Peyer's patch (tissue), 4 donors: ENCODE data around the gene INPP5A.

Experiments
- CTCF ChIP-seq, 6 experiments: fragments of 450-650 bp in 4 of 6; fragments of 200-600 bp in 2 of 6; sonication (generic) in 1 of 6; IDR thresholded peaks; one replicate each; pipeline ENCODE4 v1.5.1; 2017 to 2019; ENCODE audit warnings: antibody characterized with exemption in 6 of 6, mild to moderate bottlenecking in 3 of 6, moderate library complexity in 1 of 6
- POLR2A ChIP-seq, 2 donors: fragments of 450-650 bp; IDR thresholded peaks; one replicate each; pipeline ENCODE4 v1.5.1; 2017; ENCODE audit warnings: antibody characterized with exemption in 2 of 2, mild to moderate bottlenecking in 2 of 2, moderate library complexity in 2 of 2

DNA sequence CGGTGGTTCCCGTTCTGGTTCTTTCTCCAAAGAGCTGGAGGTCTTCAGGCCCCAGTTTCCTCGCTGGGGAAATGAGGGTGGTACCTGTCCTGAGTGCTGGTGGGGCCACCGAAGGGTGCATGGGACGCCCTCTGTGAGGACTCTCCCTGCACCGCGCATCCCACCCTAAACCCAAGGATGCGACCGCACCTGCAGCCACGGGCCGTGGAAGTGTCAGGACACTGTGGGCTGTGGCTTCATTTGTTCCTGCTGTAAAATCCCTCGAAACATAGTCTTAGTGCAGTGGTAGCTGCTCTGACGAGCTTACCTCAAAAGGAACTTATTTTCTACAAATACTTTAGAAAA, 164.2 kb downstream of the INPP5A start:
- no peak for TF ChIP-seq POLR2A (IDR thresholded peaks at IDR 0.05)
- TF ChIP-seq CTCF (IDR thresholded peaks at IDR 0.05) = no peak
